ENCODE data around the gene NLGN1. TPM values are rescaled to one million over a fixed set of nuclear protein-coding genes. Genes with fewer than 3 reads are reported as not detected.

Gene NLGN1
- polyA plus RNA-seq, 1 donor from 2014 or later = 2.7 TPM

- Histone ChIP-seq H3K27me3 (ENCODE audit: insufficient read depth, low read depth, low read length) (no peaks in the 10 kb centered on the region), H2AFZ (ENCODE audit: low read depth, low read length) (no peak overlapping the region), H3K4me2 (ENCODE audit: low read length) (no peak overlapping the region), H3K4me3 (ENCODE audit: low read length) (no peak overlapping the region), H3K9me2 (ENCODE audit: insufficient read depth, low read length) (no peaks in the 10 kb centered on the region), H3K9ac (ENCODE audit: low read length) (no peak overlapping the region), H3K9me3 (ENCODE audit: low read length) (no peaks in the 10 kb centered on the region), H3K79me2 (replicated peaks; ENCODE audit: insufficient read depth, low read length) (no peaks in the 10 kb centered on the region), H3K36me3 (ENCODE audit: insufficient read depth, low read length) (no peaks in the 10 kb centered on the region), H3K27ac (ENCODE audit: low read length) (no peak overlapping the region), H3F3A (ENCODE audit: insufficient read depth, low read length, poor library complexity, severe bottlenecking) (peaks cover 3% of the 10 kb centered on the region), H4K20me1 (ENCODE audit: insufficient read depth) (no peaks in the 10 kb centered on the region)
- TF ChIP-seq MXI1 (conservative IDR thresholded peaks at IDR 0.05; ENCODE audit: poor library complexity, severe bottlenecking) = no peak
- TF ChIP-seq, protein P1, sequence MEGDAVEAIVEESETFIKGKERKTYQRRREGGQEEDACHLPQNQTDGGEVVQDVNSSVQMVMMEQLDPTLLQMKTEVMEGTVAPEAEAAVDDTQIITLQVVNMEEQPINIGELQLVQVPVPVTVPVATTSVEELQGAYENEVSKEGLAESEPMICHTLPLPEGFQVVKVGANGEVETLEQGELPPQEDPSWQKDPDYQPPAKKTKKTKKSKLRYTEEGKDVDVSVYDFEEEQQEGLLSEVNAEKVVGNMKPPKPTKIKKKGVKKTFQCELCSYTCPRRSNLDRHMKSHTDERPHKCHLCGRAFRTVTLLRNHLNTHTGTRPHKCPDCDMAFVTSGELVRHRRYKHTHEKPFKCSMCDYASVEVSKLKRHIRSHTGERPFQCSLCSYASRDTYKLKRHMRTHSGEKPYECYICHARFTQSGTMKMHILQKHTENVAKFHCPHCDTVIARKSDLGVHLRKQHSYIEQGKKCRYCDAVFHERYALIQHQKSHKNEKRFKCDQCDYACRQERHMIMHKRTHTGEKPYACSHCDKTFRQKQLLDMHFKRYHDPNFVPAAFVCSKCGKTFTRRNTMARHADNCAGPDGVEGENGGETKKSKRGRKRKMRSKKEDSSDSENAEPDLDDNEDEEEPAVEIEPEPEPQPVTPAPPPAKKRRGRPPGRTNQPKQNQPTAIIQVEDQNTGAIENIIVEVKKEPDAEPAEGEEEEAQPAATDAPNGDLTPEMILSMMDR (IDR thresholded peaks at IDR 0.05; ENCODE audit: poor library complexity, severe bottlenecking) = no peak
- TF ChIP-seq TAF1 (IDR thresholded peaks at IDR 0.05; ENCODE audit: low read depth) = no peak
- TF ChIP-seq, protein P2, sequence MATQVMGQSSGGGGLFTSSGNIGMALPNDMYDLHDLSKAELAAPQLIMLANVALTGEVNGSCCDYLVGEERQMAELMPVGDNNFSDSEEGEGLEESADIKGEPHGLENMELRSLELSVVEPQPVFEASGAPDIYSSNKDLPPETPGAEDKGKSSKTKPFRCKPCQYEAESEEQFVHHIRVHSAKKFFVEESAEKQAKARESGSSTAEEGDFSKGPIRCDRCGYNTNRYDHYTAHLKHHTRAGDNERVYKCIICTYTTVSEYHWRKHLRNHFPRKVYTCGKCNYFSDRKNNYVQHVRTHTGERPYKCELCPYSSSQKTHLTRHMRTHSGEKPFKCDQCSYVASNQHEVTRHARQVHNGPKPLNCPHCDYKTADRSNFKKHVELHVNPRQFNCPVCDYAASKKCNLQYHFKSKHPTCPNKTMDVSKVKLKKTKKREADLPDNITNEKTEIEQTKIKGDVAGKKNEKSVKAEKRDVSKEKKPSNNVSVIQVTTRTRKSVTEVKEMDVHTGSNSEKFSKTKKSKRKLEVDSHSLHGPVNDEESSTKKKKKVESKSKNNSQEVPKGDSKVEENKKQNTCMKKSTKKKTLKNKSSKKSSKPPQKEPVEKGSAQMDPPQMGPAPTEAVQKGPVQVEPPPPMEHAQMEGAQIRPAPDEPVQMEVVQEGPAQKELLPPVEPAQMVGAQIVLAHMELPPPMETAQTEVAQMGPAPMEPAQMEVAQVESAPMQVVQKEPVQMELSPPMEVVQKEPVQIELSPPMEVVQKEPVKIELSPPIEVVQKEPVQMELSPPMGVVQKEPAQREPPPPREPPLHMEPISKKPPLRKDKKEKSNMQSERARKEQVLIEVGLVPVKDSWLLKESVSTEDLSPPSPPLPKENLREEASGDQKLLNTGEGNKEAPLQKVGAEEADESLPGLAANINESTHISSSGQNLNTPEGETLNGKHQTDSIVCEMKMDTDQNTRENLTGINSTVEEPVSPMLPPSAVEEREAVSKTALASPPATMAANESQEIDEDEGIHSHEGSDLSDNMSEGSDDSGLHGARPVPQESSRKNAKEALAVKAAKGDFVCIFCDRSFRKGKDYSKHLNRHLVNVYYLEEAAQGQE (IDR thresholded peaks at IDR 0.05; ENCODE audit: borderline replicate concordance) = no peak
- TF ChIP-seq RAD21 (conservative IDR thresholded peaks at IDR 0.05) = no peak
- no peak for TF ChIP-seq EP300 (conservative IDR thresholded peaks at IDR 0.05; ENCODE audit: poor library complexity, severe bottlenecking)
- TF ChIP-seq SMC3 (conservative IDR thresholded peaks at IDR 0.05; ENCODE audit: poor library complexity) = no peak
- no peak for TF ChIP-seq POLR2AphosphoS5 (IDR thresholded peaks at IDR 0.05)
- no peak for TF ChIP-seq EZH2 (IDR thresholded peaks at IDR 0.05; ENCODE audit: borderline replicate concordance, insufficient read depth, low read length, poor library complexity, severe bottlenecking)
Observed at GRCh38 chr3:173599673-173600072, 202.1 kb downstream of the NLGN1 start.

- Histone ChIP-seq H3K9me2 (ENCODE audit: insufficient read depth, low read length) (no peaks in the 10 kb centered on the region), H3K9ac (ENCODE audit: low read length) (no peak overlapping the region), H3F3A (ENCODE audit: insufficient read depth, low read length, poor library complexity, severe bottlenecking) (no peaks in the 10 kb centered on the region), H3K79me2 (replicated peaks; ENCODE audit: insufficient read depth, low read length) (no peaks in the 10 kb centered on the region), H3K36me3 (ENCODE audit: insufficient read depth, low read length) (no peaks in the 10 kb centered on the region), H3K9me3 (ENCODE audit: low read length) (no peaks in the 10 kb centered on the region), H3K27me3 (ENCODE audit: insufficient read depth, low read depth, low read length) (no peaks in the 10 kb centered on the region), H3K4me3 (ENCODE audit: low read length) (no peak overlapping the region), H4K20me1 (ENCODE audit: insufficient read depth) (no peaks in the 10 kb centered on the region), H3K27ac (ENCODE audit: low read length) (no peak overlapping the region), H2AFZ (ENCODE audit: low read depth, low read length) (no peak overlapping the region), H3K4me2 (ENCODE audit: low read length) (no peak overlapping the region)
- TF ChIP-seq EZH2 (IDR thresholded peaks at IDR 0.05; ENCODE audit: borderline replicate concordance, insufficient read depth, low read length, poor library complexity, severe bottlenecking) (no peak), RAD21 (conservative IDR thresholded peaks at IDR 0.05) (no peak), SMC3 (conservative IDR thresholded peaks at IDR 0.05; ENCODE audit: poor library complexity) (no peak), EP300 (conservative IDR thresholded peaks at IDR 0.05; ENCODE audit: poor library complexity, severe bottlenecking) (no peak), MXI1 (conservative IDR thresholded peaks at IDR 0.05; ENCODE audit: poor library complexity, severe bottlenecking) (no peak), TAF1 (IDR thresholded peaks at IDR 0.05; ENCODE audit: low read depth) (no peak), POLR2AphosphoS5 (IDR thresholded peaks at IDR 0.05) (no peak)
- TF ChIP-seq, protein P1 (IDR thresholded peaks at IDR 0.05; ENCODE audit: poor library complexity, severe bottlenecking) = no peak
Observed at GRCh38 chr3:173614522-173614921, 217.0 kb downstream of the NLGN1 start.

Measured in neural cell (in vitro differentiated cells).